HepG2 (cell line): ENCODE measurements around the gene NEK3.

Source experiments
- ARNTL ChIP-seq: sonication (generic); formaldehyde crosslinking; IDR thresholded peaks from 2 replicates; pipeline ENCODE4 v1.4.0; 2020; ENCODE audit warnings: mild to moderate bottlenecking, missing genetic modification reagents
- CEBPG ChIP-seq: IDR thresholded peaks from 2 replicates; pipeline ENCODE4 v1.6.1; 2016
- FOXA1 ChIP-seq, 2 experiments: fragments of 450-650 bp in 1 of 2; sonication (generic) in 1 of 2; formaldehyde crosslinking in 1 of 2; IDR thresholded peaks; 2 replicates each; pipeline versions ENCODE4 v1.4.0 to v1.6.1; 2016 to 2020; ENCODE audit warnings: missing genetic modification reagents in 1 of 2
- PHB2 ChIP-seq: fragments of 450-650 bp; IDR thresholded peaks from 2 replicates; pipeline ENCODE4 v1.6.1; 2018; ENCODE audit not compliant: partially characterized antibody
- TEAD2 ChIP-seq: sonication (generic); formaldehyde crosslinking; IDR thresholded peaks from 2 replicates; pipeline ENCODE4 v1.9.0; 2021; ENCODE audit warnings: missing genetic modification reagents
- ZNF121 ChIP-seq: sonication (generic); formaldehyde crosslinking; IDR thresholded peaks from 2 replicates; pipeline ENCODE4 v1.5.0; 2020; ENCODE audit warnings: mild to moderate bottlenecking, missing genetic modification reagents
- ZNF598 ChIP-seq: sonication (generic); formaldehyde crosslinking; IDR thresholded peaks from 2 replicates; pipeline ENCODE4 v1.5.1; 2020; ENCODE audit warnings: mild to moderate bottlenecking, missing genetic modification reagents, borderline replicate concordance
- TF ChIP-seq, protein P1 (sequence below): sonication (generic); formaldehyde crosslinking; IDR thresholded peaks from 2 replicates; pipeline ENCODE4 v1.4.0; 2020; ENCODE audit warnings: missing genetic modification reagents
- TF ChIP-seq, protein P2 (sequence below): sonication (generic); formaldehyde crosslinking; conservative IDR thresholded peaks from 2 replicates; pipeline ENCODE4 v1.4.0; 2020; ENCODE audit warnings: missing genetic modification reagents
- TF ChIP-seq, protein P3 (sequence below), 2 experiments: IDR thresholded peaks; 2 replicates each; pipeline ENCODE4 v1.6.1; 2011 to 2012; ENCODE audit warnings: low read length in 2 of 2, borderline replicate concordance in 1 of 2, low read depth in 1 of 2, mild to moderate bottlenecking in 1 of 2, moderate library complexity in 1 of 2

DNA sequence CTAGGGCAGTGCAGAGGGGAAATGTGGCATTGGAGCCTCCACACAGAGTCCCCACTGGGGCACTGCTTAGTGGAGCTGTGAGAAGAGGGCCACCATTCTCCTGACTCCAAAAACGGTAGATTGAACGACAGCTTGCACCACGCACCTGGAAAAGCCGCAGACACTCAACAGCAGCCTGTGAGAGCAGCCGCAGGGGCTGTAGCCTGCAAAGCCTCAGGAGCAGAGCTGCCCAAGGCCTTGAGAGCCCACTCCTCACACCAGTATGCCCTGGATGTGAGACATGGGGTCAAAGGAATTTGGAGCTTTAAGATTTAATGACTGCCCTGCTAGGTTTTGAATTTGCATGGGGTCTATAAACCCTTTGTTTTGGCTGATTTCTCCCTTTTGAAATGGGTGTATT is 62.2 kb downstream of the NEK3 start:
- TF ChIP-seq FOXA1 (IDR thresholded peaks at IDR 0.05) (no peak), FOXA1 (CRISPR knock-in tag; IDR thresholded peaks at IDR 0.05) (no peak), ZNF598 (CRISPR knock-in tag) (no peak), PHB2 (no peak), CEBPG (no peak), ZNF121 (CRISPR knock-in tag) (no peak), ARNTL (CRISPR knock-in tag) (no peak), TEAD2 (CRISPR knock-in tag) (no peak)
- TF ChIP-seq, protein P1, sequence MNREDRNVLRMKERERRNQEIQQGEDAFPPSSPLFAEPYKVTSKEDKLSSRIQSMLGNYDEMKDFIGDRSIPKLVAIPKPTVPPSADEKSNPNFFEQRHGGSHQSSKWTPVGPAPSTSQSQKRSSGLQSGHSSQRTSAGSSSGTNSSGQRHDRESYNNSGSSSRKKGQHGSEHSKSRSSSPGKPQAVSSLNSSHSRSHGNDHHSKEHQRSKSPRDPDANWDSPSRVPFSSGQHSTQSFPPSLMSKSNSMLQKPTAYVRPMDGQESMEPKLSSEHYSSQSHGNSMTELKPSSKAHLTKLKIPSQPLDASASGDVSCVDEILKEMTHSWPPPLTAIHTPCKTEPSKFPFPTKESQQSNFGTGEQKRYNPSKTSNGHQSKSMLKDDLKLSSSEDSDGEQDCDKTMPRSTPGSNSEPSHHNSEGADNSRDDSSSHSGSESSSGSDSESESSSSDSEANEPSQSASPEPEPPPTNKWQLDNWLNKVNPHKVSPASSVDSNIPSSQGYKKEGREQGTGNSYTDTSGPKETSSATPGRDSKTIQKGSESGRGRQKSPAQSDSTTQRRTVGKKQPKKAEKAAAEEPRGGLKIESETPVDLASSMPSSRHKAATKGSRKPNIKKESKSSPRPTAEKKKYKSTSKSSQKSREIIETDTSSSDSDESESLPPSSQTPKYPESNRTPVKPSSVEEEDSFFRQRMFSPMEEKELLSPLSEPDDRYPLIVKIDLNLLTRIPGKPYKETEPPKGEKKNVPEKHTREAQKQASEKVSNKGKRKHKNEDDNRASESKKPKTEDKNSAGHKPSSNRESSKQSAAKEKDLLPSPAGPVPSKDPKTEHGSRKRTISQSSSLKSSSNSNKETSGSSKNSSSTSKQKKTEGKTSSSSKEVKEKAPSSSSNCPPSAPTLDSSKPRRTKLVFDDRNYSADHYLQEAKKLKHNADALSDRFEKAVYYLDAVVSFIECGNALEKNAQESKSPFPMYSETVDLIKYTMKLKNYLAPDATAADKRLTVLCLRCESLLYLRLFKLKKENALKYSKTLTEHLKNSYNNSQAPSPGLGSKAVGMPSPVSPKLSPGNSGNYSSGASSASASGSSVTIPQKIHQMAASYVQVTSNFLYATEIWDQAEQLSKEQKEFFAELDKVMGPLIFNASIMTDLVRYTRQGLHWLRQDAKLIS (CRISPR knock-in tag) = no peak
- TF ChIP-seq, protein P2, sequence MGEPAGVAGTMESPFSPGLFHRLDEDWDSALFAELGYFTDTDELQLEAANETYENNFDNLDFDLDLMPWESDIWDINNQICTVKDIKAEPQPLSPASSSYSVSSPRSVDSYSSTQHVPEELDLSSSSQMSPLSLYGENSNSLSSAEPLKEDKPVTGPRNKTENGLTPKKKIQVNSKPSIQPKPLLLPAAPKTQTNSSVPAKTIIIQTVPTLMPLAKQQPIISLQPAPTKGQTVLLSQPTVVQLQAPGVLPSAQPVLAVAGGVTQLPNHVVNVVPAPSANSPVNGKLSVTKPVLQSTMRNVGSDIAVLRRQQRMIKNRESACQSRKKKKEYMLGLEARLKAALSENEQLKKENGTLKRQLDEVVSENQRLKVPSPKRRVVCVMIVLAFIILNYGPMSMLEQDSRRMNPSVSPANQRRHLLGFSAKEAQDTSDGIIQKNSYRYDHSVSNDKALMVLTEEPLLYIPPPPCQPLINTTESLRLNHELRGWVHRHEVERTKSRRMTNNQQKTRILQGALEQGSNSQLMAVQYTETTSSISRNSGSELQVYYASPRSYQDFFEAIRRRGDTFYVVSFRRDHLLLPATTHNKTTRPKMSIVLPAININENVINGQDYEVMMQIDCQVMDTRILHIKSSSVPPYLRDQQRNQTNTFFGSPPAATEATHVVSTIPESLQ (CRISPR knock-in tag) = no peak
- TF ChIP-seq, protein P3, sequence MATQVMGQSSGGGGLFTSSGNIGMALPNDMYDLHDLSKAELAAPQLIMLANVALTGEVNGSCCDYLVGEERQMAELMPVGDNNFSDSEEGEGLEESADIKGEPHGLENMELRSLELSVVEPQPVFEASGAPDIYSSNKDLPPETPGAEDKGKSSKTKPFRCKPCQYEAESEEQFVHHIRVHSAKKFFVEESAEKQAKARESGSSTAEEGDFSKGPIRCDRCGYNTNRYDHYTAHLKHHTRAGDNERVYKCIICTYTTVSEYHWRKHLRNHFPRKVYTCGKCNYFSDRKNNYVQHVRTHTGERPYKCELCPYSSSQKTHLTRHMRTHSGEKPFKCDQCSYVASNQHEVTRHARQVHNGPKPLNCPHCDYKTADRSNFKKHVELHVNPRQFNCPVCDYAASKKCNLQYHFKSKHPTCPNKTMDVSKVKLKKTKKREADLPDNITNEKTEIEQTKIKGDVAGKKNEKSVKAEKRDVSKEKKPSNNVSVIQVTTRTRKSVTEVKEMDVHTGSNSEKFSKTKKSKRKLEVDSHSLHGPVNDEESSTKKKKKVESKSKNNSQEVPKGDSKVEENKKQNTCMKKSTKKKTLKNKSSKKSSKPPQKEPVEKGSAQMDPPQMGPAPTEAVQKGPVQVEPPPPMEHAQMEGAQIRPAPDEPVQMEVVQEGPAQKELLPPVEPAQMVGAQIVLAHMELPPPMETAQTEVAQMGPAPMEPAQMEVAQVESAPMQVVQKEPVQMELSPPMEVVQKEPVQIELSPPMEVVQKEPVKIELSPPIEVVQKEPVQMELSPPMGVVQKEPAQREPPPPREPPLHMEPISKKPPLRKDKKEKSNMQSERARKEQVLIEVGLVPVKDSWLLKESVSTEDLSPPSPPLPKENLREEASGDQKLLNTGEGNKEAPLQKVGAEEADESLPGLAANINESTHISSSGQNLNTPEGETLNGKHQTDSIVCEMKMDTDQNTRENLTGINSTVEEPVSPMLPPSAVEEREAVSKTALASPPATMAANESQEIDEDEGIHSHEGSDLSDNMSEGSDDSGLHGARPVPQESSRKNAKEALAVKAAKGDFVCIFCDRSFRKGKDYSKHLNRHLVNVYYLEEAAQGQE (IDR thresholded peaks at IDR 0.05; ENCODE audit: borderline replicate concordance in 1 of 2, low read depth in 1 of 2, low read length in 2 of 2) = no peak
